Activated B cell treated with CpG ODN at 0.5 μM for 24 hours (primary cell): ENCODE measurements around the gene TGFBI. TPM values are rescaled to one million over a fixed set of nuclear protein-coding genes. Genes with fewer than 3 reads are reported as not detected.
A peak's percentile ranks its signal among the peaks of the same experiment; 100 is the strongest.

Experiments
- ATAC-seq: fragments of 200-7000 bp; cut with Tn5 transposase; one replicate; pipeline ENCODE4 v1.10.0; 2021; ENCODE audit warnings: low read depth, mild to moderate bottlenecking, moderate library complexity
- CTCF ChIA-PET: fragments of 350-600 bp; sonication (Branson Sonifier 250); formaldehyde crosslinking; loops from one replicate; lab custom pipeline; 2021; ENCODE audit warnings: antibody characterized with exemption; lab: Charles Lee
- POLR2A ChIA-PET: fragments of 350-600 bp; sonication (Branson Sonifier 250); formaldehyde crosslinking; loops from one replicate; lab custom pipeline; 2021; ENCODE audit warnings: antibody characterized with exemption; lab: Charles Lee
- DNase-seq: peaks from one replicate; pipeline ENCODE4 v3.0.0; 2022
- H3K27ac Mint-ChIP-seq: one replicate; pipeline ENCODE4 v1.8.0; 2020; ENCODE audit warnings: mixed read lengths
- H3K27me3 Mint-ChIP-seq: one replicate; pipeline ENCODE4 v1.8.0; 2021; ENCODE audit warnings: mixed read lengths
- H3K36me3 Mint-ChIP-seq: one replicate; pipeline ENCODE4 v1.8.0; 2021; ENCODE audit warnings: low read depth, mixed read lengths
- H3K4me1 Mint-ChIP-seq: one replicate; pipeline ENCODE4 v1.8.0; 2021; ENCODE audit warnings: mixed read lengths
- H3K4me3 Mint-ChIP-seq: one replicate; pipeline ENCODE4 v1.8.0; 2020; ENCODE audit warnings: mild to moderate bottlenecking, mixed read lengths
- H3K9me3 Mint-ChIP-seq: one replicate; pipeline ENCODE4 v1.8.0; 2020; ENCODE audit warnings: mixed read lengths
- CTCF ChIP-seq: fragments of 200-600 bp; IDR thresholded peaks from one replicate; pipeline ENCODE4 v1.8.0; 2022; ENCODE audit warnings: antibody characterized with exemption, mild to moderate bottlenecking
- intact Hi-C: fragments of 100-400 bp; cut with micrococcal nuclease; formaldehyde crosslinking; loops from one replicate; pipeline ENCODE4 v1.15.1; 2024
- total RNA-seq: library from RNA; stranded (reverse); gene quantifications from 2 replicates; pipeline ENCODE4 v1.2.3, GENCODE V29; 2022

TGFBI gene
- total RNA-seq, 1 donor from 2014 or later: 1.3 TPM

DNA sequence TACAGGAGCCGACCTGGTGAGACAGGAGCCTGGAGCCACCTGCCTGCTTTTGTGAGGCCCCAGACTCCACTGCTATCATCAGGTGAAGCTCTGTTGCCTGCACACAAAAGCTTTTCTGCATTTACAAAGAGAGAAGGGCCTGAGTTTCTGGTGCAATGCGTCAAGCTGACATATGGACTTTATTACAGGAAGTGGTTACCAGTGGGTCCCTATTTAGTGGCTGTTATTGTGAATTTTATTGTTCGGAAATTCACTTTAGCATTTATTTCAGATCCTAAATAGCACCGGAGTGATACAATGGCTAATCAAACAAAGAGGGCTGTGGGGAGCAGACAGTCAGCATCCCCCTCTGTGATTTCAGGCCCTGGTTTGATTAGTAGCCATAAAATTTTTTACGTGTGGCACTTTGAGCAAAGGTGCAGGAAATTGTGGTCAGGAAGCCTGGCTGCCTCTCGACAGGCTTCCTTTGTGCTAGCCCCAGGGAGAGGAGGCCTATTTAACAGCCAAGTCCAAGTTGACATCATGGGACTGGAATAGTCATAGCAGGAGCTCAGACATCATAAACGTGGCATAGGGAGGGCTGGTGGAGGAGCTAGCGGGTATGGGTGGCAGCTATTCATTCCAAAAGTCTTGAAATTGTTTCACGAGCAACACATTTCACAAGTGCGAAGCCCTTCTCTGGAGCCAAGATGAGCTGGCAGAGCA, 8.4 kb downstream of the TGFBI start:
- Mint-ChIP-seq H3K36me3 (no peaks in the 10 kb centered on the region), H3K9me3 (peaks cover 3% of the 10 kb centered on the region), H3K4me1 (peaks cover 33% of the 10 kb centered on the region), H3K4me3 (no peak overlapping the region), H3K27me3 (no peaks in the 10 kb centered on the region), H3K27ac (peak overlapping the region; percentile 47)
- ChIA-PET POLR2A (no interaction called here), CTCF (no interaction called here)
- no peak for TF ChIP-seq CTCF
- ATAC-seq: no peak
- intact Hi-C loops: no loop called here
- no peak for DNase-seq

- H3K9me3 Mint-ChIP-seq: peaks cover 3% of the 10 kb centered on the region
- H3K4me3 Mint-ChIP-seq: no peak overlapping the region
- ChIA-PET CTCF (no interaction called here), POLR2A (no interaction called here)
- intact Hi-C loops: no loop called here
- no peak for DNase-seq
- no peaks in the 10 kb centered on the region for H3K27me3 Mint-ChIP-seq
- H3K27ac Mint-ChIP-seq: no peak overlapping the region
- ATAC-seq: no peak
- peaks cover 30% of the 10 kb centered on the region for H3K4me1 Mint-ChIP-seq
- no peak for TF ChIP-seq CTCF
- H3K36me3 Mint-ChIP-seq: no peaks in the 10 kb centered on the region
Observed at GRCh38 chr5:136038635-136039034, 9.8 kb downstream of the TGFBI start.

GRCh38 chr5:136039202-136039601, 10.4 kb downstream of the TGFBI start:
- TF ChIP-seq CTCF: no peak
- POLR2A ChIA-PET: no interaction called here
- H3K27ac Mint-ChIP-seq: no peak overlapping the region

GRCh38 chr5:136040746-136041415, 12.1 kb downstream of the TGFBI start:
- H3K4me3 Mint-ChIP-seq: no peak overlapping the region
- no peak for ATAC-seq
- H3K27ac Mint-ChIP-seq: no peak overlapping the region
- no peaks in the 10 kb centered on the region for H3K27me3 Mint-ChIP-seq
- CTCF ChIA-PET: no interaction called here
- intact Hi-C loops: no loop called here
- no peak for TF ChIP-seq CTCF
- DNase-seq: no peak
- H3K36me3 Mint-ChIP-seq: no peaks in the 10 kb centered on the region
- peaks cover 17% of the 10 kb centered on the region for H3K4me1 Mint-ChIP-seq
- POLR2A ChIA-PET: no interaction called here
- peaks cover 3% of the 10 kb centered on the region for H3K9me3 Mint-ChIP-seq

More at GRCh38 chr5:136039202-136039601, 10.4 kb downstream of the TGFBI start:
- Mint-ChIP-seq H3K4me1 (peaks cover 24% of the 10 kb centered on the region), H3K9me3 (peaks cover 3% of the 10 kb centered on the region), H3K27me3 (no peaks in the 10 kb centered on the region), H3K4me3 (no peak overlapping the region), H3K36me3 (no peaks in the 10 kb centered on the region)
- DNase-seq (no peak), ATAC-seq (no peak)
- intact Hi-C loops: no loop called here
- CTCF ChIA-PET: no interaction called here

- ChIA-PET CTCF (no interaction called here), POLR2A (no interaction called here)
- Mint-ChIP-seq H3K4me3 (no peak overlapping the region), H3K36me3 (no peaks in the 10 kb centered on the region), H3K4me1 (peaks cover 6% of the 10 kb centered on the region), H3K27ac (no peak overlapping the region), H3K9me3 (peaks cover 3% of the 10 kb centered on the region), H3K27me3 (peaks cover 5% of the 10 kb centered on the region)
- DNase-seq (no peak), ATAC-seq (no peak)
- intact Hi-C loops: no loop called here
- TF ChIP-seq CTCF: no peak
Observed at GRCh38 chr5:136042156-136042555, 13.4 kb downstream of the TGFBI start.
